HEK293 (cell line): Measurements from ENCODE around the gene AADAT.
A peak's percentile ranks its signal among the peaks of the same experiment; 100 is the strongest.

Source experiments
- GFI1B ChIP-seq: fragments of 450-650 bp; formaldehyde crosslinking; IDR thresholded peaks from 2 replicates; pipeline ENCODE4 v1.5.1; 2016; ENCODE audit warnings: missing biosample characterization, missing genetic modification characterization
- SALL2 ChIP-seq: fragments of 450-650 bp; formaldehyde crosslinking; IDR thresholded peaks from 2 replicates; pipeline ENCODE4 v1.5.0; 2017; ENCODE audit warnings: missing biosample characterization, mild to moderate bottlenecking, missing genetic modification characterization, borderline replicate concordance
- TRIM28 ChIP-seq: IDR thresholded peaks from 2 replicates; pipeline ENCODE4 v1.6.1; 2011; ENCODE audit warnings: low read length, control low read depth, borderline replicate concordance
- WT1 ChIP-seq: fragments of 450-650 bp; formaldehyde crosslinking; IDR thresholded peaks from 2 replicates; pipeline ENCODE4 v1.5.1; 2016; ENCODE audit warnings: missing biosample characterization, missing genetic modification characterization
- YY1 ChIP-seq: fragments of 450-650 bp; formaldehyde crosslinking; IDR thresholded peaks from 2 replicates; pipeline ENCODE4 v1.5.1; 2018; ENCODE audit warnings: missing biosample characterization, missing genetic modification characterization
- ZBTB1 ChIP-seq: fragments of 450-650 bp; formaldehyde crosslinking; IDR thresholded peaks from 2 replicates; pipeline ENCODE4 v1.5.1; 2016; ENCODE audit warnings: missing biosample characterization, missing genetic modification characterization
- ZBTB20 ChIP-seq: fragments of 450-650 bp; formaldehyde crosslinking; IDR thresholded peaks from 2 replicates; pipeline ENCODE4 v1.5.1; 2016; ENCODE audit warnings: missing biosample characterization, missing genetic modification characterization
- ZEB2 ChIP-seq: fragments of 450-650 bp; formaldehyde crosslinking; IDR thresholded peaks from 2 replicates; pipeline ENCODE4 v1.5.1; 2016; ENCODE audit warnings: missing biosample characterization, missing genetic modification characterization
- ZNF10 ChIP-seq: fragments of 450-650 bp; formaldehyde crosslinking; IDR thresholded peaks from 2 replicates; pipeline ENCODE4 v1.5.1; 2017; ENCODE audit warnings: missing biosample characterization, missing genetic modification characterization
- ZNF184 ChIP-seq: fragments of 450-650 bp; IDR thresholded peaks from 2 replicates; pipeline ENCODE4 v1.5.1; 2018; ENCODE audit warnings: missing biosample characterization, mild to moderate bottlenecking, missing genetic modification characterization
- ZNF19 ChIP-seq: fragments of 450-650 bp; formaldehyde crosslinking; IDR thresholded peaks from 2 replicates; pipeline ENCODE4; 2016; ENCODE audit warnings: missing biosample characterization, missing genetic modification characterization, low read depth
- ZNF211 ChIP-seq: fragments of 450-650 bp; formaldehyde crosslinking; IDR thresholded peaks from 2 replicates; pipeline ENCODE4 v1.5.1; 2016; ENCODE audit warnings: low read depth, missing biosample characterization, missing genetic modification characterization
- ZNF324 ChIP-seq: fragments of 450-650 bp; formaldehyde crosslinking; IDR thresholded peaks from 2 replicates; pipeline ENCODE4 v1.5.1; 2016; ENCODE audit warnings: missing biosample characterization, missing genetic modification characterization
- ZNF354C ChIP-seq: fragments of 450-650 bp; formaldehyde crosslinking; IDR thresholded peaks from 2 replicates; pipeline ENCODE4 v1.5.1; 2016; ENCODE audit warnings: missing biosample characterization, missing genetic modification characterization, low read depth, borderline replicate concordance
- ZNF37A ChIP-seq: fragments of 450-650 bp; IDR thresholded peaks from 2 replicates; pipeline ENCODE4 v1.5.1; 2018; ENCODE audit warnings: missing biosample characterization, missing genetic modification characterization
- ZNF544 ChIP-seq: fragments of 450-650 bp; formaldehyde crosslinking; IDR thresholded peaks from 2 replicates; pipeline ENCODE4 v1.5.0; 2017; ENCODE audit warnings: missing biosample characterization, missing genetic modification characterization
- ZNF561 ChIP-seq: fragments of 450-650 bp; IDR thresholded peaks from 2 replicates; pipeline ENCODE4 v1.5.1; 2018; ENCODE audit warnings: missing biosample characterization, missing genetic modification characterization, borderline replicate concordance
- ZNF621 ChIP-seq: fragments of 450-650 bp; formaldehyde crosslinking; IDR thresholded peaks from 2 replicates; pipeline ENCODE4 v1.5.1; 2017; ENCODE audit warnings: missing biosample characterization, missing genetic modification characterization
- ZNF658 ChIP-seq: fragments of 450-650 bp; formaldehyde crosslinking; IDR thresholded peaks from 2 replicates; pipeline ENCODE4; 2016; ENCODE audit warnings: missing biosample characterization, missing genetic modification characterization
- ZNF791 ChIP-seq: fragments of 450-650 bp; formaldehyde crosslinking; IDR thresholded peaks from 2 replicates; pipeline ENCODE4 v1.5.1; 2016; ENCODE audit warnings: missing biosample characterization, missing genetic modification characterization
- ZNF837 ChIP-seq: fragments of 450-650 bp; formaldehyde crosslinking; IDR thresholded peaks from 2 replicates; pipeline ENCODE4 v1.5.1; 2016; ENCODE audit warnings: missing biosample characterization, missing genetic modification characterization
- TF ChIP-seq, protein P1 (sequence below): fragments of 450-650 bp; formaldehyde crosslinking; IDR thresholded peaks from 2 replicates; pipeline ENCODE4 v1.5.1; 2016; ENCODE audit warnings: missing biosample characterization, missing genetic modification characterization
- TF ChIP-seq, protein P2 (sequence below): fragments of 450-650 bp; formaldehyde crosslinking; IDR thresholded peaks from 2 replicates; pipeline ENCODE4 v1.5.1; 2016; ENCODE audit warnings: missing biosample characterization, missing genetic modification characterization
- TF ChIP-seq, protein P3 (sequence below): fragments of 450-650 bp; formaldehyde crosslinking; IDR thresholded peaks from 2 replicates; pipeline ENCODE4 v1.5.1; 2016; ENCODE audit warnings: missing biosample characterization, missing genetic modification characterization, low read depth
- TF ChIP-seq, protein P4 (sequence below): fragments of 450-650 bp; IDR thresholded peaks from 2 replicates; pipeline ENCODE4 v1.5.1; 2018; ENCODE audit warnings: missing biosample characterization, missing genetic modification characterization
- TF ChIP-seq, protein P5 (sequence below): fragments of 450-650 bp; formaldehyde crosslinking; IDR thresholded peaks from 2 replicates; pipeline ENCODE4 v1.5.1; 2017; ENCODE audit warnings: missing biosample characterization, missing genetic modification characterization
- TF ChIP-seq, protein P6 (sequence below): fragments of 450-650 bp; formaldehyde crosslinking; IDR thresholded peaks from 2 replicates; pipeline ENCODE4 v1.5.1; 2016; ENCODE audit warnings: missing biosample characterization, missing genetic modification characterization
- TF ChIP-seq, protein P7 (sequence below): fragments of 450-650 bp; formaldehyde crosslinking; IDR thresholded peaks from 2 replicates; pipeline ENCODE4 v1.5.1; 2016; ENCODE audit warnings: missing biosample characterization, missing genetic modification characterization

AADAT gene

DNA sequence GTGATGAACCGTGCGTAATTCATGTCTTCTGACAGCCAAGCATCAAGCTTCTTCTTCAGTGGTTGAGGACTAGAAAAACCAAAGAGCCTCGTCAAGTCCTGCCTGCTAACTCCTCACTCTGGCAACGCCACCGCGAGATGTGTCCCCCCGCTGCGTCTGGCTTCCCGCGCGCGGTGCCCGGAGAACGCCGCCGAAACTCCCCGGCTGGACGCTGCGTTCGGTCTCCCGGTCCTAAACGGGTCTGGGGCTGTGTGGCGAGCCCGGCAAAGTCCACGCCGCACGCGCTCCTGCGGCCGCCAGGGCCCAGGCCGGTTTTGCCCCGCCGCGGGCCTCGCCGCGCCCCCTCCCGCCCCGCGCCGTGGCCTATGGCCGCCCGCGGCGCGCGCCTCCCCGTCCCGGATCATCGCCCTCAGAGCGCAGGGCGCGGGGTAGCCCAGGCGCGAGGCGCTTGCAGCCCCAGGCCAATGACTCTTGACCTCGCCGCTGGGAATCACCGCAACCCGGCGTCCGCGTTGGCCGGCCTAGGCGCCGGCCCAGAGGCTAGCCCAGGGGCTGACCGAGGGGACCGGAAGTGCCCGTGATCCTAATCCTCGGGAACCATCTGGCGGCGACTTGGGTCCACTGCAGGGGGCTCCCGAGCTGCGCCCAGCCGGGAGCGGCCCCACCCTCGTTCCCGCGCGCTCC is at the start of gene AADAT (continued):
- TF ChIP-seq, protein P1, sequence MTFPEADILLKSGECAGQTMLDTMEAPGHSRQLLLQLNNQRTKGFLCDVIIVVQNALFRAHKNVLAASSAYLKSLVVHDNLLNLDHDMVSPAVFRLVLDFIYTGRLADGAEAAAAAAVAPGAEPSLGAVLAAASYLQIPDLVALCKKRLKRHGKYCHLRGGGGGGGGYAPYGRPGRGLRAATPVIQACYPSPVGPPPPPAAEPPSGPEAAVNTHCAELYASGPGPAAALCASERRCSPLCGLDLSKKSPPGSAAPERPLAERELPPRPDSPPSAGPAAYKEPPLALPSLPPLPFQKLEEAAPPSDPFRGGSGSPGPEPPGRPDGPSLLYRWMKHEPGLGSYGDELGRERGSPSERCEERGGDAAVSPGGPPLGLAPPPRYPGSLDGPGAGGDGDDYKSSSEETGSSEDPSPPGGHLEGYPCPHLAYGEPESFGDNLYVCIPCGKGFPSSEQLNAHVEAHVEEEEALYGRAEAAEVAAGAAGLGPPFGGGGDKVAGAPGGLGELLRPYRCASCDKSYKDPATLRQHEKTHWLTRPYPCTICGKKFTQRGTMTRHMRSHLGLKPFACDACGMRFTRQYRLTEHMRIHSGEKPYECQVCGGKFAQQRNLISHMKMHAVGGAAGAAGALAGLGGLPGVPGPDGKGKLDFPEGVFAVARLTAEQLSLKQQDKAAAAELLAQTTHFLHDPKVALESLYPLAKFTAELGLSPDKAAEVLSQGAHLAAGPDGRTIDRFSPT: no peak
- no peak for TF ChIP-seq ZBTB1 (tag by site-specific recombination)
- no peak for TF ChIP-seq WT1 (tag by site-specific recombination)
- TF ChIP-seq ZNF544: no peak
- TF ChIP-seq GFI1B (tag by site-specific recombination): no peak
- no peak; the same call in 1 of the 2 replicates for TF ChIP-seq ZBTB20
- TF ChIP-seq ZNF10 (tag by site-specific recombination): no peak
- peak; percentile 43; the same call in 1 of the 2 replicates for TF ChIP-seq ZEB2 (tag by site-specific recombination)
- 0 out of 2 replicates have a peak, but pooled peaks have one; percentile 23 for TF ChIP-seq YY1 (tag by site-specific recombination)
- TF ChIP-seq, protein P2, sequence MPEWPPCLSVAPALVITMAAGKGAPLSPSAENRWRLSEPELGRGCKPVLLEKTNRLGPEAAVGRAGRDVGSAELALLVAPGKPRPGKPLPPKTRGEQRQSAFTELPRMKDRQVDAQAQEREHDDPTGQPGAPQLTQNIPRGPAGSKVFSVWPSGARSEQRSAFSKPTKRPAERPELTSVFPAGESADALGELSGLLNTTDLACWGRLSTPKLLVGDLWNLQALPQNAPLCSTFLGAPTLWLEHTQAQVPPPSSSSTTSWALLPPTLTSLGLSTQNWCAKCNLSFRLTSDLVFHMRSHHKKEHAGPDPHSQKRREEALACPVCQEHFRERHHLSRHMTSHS (tag by site-specific recombination): no peak
- TF ChIP-seq ZNF658 (tag by site-specific recombination): no peak
- no peak for TF ChIP-seq ZNF354C (tag by site-specific recombination)
- TF ChIP-seq, protein P3, sequence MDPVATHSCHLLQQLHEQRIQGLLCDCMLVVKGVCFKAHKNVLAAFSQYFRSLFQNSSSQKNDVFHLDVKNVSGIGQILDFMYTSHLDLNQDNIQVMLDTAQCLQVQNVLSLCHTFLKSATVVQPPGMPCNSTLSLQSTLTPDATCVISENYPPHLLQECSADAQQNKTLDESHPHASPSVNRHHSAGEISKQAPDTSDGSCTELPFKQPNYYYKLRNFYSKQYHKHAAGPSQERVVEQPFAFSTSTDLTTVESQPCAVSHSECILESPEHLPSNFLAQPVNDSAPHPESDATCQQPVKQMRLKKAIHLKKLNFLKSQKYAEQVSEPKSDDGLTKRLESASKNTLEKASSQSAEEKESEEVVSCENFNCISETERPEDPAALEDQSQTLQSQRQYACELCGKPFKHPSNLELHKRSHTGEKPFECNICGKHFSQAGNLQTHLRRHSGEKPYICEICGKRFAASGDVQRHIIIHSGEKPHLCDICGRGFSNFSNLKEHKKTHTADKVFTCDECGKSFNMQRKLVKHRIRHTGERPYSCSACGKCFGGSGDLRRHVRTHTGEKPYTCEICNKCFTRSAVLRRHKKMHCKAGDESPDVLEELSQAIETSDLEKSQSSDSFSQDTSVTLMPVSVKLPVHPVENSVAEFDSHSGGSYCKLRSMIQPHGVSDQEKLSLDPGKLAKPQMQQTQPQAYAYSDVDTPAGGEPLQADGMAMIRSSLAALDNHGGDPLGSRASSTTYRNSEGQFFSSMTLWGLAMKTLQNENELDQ: no peak
- TF ChIP-seq ZNF791: no peak
- TF ChIP-seq, protein P4, sequence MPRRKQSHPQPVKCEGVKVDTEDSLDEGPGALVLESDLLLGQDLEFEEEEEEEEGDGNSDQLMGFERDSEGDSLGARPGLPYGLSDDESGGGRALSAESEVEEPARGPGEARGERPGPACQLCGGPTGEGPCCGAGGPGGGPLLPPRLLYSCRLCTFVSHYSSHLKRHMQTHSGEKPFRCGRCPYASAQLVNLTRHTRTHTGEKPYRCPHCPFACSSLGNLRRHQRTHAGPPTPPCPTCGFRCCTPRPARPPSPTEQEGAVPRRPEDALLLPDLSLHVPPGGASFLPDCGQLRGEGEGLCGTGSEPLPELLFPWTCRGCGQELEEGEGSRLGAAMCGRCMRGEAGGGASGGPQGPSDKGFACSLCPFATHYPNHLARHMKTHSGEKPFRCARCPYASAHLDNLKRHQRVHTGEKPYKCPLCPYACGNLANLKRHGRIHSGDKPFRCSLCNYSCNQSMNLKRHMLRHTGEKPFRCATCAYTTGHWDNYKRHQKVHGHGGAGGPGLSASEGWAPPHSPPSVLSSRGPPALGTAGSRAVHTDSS (tag by site-specific recombination): no peak
- TF ChIP-seq ZNF37A: no peak
- no peak for TF ChIP-seq ZNF184 (tag by site-specific recombination)
- no peak for TF ChIP-seq ZNF19
- no peak for TF ChIP-seq ZNF837 (tag by site-specific recombination)
- no peak for TF ChIP-seq ZNF211 (tag by site-specific recombination)
- no peak for TF ChIP-seq ZNF324 (tag by site-specific recombination)
- TF ChIP-seq, protein P5, sequence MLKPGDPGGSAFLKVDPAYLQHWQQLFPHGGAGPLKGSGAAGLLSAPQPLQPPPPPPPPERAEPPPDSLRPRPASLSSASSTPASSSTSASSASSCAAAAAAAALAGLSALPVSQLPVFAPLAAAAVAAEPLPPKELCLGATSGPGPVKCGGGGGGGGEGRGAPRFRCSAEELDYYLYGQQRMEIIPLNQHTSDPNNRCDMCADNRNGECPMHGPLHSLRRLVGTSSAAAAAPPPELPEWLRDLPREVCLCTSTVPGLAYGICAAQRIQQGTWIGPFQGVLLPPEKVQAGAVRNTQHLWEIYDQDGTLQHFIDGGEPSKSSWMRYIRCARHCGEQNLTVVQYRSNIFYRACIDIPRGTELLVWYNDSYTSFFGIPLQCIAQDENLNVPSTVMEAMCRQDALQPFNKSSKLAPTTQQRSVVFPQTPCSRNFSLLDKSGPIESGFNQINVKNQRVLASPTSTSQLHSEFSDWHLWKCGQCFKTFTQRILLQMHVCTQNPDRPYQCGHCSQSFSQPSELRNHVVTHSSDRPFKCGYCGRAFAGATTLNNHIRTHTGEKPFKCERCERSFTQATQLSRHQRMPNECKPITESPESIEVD (tag by site-specific recombination): no peak
- TF ChIP-seq, protein P6, sequence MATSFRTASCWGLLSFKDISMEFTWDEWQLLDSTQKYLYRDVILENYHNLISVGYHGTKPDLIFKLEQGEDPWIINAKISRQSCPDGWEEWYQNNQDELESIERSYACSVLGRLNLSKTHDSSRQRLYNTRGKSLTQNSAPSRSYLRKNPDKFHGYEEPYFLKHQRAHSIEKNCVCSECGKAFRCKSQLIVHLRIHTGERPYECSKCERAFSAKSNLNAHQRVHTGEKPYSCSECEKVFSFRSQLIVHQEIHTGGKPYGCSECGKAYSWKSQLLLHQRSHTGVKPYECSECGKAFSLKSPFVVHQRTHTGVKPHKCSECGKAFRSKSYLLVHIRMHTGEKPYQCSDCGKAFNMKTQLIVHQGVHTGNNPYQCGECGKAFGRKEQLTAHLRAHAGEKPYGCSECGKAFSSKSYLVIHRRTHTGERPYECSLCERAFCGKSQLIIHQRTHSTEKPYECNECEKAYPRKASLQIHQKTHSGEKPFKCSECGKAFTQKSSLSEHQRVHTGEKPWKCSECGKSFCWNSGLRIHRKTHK: no peak
- no peak for TF ChIP-seq ZNF621 (tag by site-specific recombination)
- TF ChIP-seq TRIM28: no peak
- no peak for TF ChIP-seq SALL2
- TF ChIP-seq ZNF561: peak; percentile 37; the same call in 1 of the 2 replicates
- TF ChIP-seq, protein P7, sequence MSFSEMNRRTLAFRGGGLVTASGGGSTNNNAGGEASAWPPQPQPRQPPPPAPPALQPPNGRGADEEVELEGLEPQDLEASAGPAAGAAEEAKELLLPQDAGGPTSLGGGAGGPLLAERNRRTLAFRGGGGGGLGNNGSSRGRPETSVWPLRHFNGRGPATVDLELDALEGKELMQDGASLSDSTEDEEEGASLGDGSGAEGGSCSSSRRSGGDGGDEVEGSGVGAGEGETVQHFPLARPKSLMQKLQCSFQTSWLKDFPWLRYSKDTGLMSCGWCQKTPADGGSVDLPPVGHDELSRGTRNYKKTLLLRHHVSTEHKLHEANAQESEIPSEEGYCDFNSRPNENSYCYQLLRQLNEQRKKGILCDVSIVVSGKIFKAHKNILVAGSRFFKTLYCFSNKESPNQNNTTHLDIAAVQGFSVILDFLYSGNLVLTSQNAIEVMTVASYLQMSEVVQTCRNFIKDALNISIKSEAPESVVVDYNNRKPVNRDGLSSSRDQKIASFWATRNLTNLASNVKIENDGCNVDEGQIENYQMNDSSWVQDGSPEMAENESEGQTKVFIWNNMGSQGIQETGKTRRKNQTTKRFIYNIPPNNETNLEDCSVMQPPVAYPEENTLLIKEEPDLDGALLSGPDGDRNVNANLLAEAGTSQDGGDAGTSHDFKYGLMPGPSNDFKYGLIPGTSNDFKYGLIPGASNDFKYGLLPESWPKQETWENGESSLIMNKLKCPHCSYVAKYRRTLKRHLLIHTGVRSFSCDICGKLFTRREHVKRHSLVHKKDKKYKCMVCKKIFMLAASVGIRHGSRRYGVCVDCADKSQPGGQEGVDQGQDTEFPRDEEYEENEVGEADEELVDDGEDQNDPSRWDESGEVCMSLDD (tag by site-specific recombination): no peak
